ENCODE results near the gene IL23A. TPM values are rescaled to one million over a fixed set of nuclear protein-coding genes. Genes with fewer than 3 reads are reported as not detected.

IL23A gene
- total RNA-seq, 2 donors from 2014 or later = not detected

- Histone ChIP-seq H3K27ac (no peak overlapping the region), H3K4me3 (no peak overlapping the region), H3K9me3 (no peaks in the 10 kb centered on the region), H3K36me3 (no peaks in the 10 kb centered on the region), H3K27me3 (replicated peaks; ENCODE audit: insufficient read depth) (no peaks in the 10 kb centered on the region), H3K4me1 (replicated peaks) (no peaks in the 10 kb centered on the region)
- DNase-seq (ENCODE audit: low spot score) = no peak
- no peak for TF ChIP-seq POLR2A (IDR thresholded peaks at IDR 0.05)
- TF ChIP-seq POLR2AphosphoS5 (IDR thresholded peaks at IDR 0.05) = no peak
- TF ChIP-seq CTCF (IDR thresholded peaks at IDR 0.05) = no peak
- 92% methylated on average over 16 of the region's 16 CpGs for WGBS
- intact Hi-C loops (cut with DNase I) = no loop called here
Measured at GRCh38 chr12:56382611-56383010, 43.9 kb downstream of the IL23A start.

- intact Hi-C loops (cut with DNase I) = no loop called here
Measured at GRCh38 chr12:56385873-56386272, 47.2 kb downstream of the IL23A start.

DNA sequence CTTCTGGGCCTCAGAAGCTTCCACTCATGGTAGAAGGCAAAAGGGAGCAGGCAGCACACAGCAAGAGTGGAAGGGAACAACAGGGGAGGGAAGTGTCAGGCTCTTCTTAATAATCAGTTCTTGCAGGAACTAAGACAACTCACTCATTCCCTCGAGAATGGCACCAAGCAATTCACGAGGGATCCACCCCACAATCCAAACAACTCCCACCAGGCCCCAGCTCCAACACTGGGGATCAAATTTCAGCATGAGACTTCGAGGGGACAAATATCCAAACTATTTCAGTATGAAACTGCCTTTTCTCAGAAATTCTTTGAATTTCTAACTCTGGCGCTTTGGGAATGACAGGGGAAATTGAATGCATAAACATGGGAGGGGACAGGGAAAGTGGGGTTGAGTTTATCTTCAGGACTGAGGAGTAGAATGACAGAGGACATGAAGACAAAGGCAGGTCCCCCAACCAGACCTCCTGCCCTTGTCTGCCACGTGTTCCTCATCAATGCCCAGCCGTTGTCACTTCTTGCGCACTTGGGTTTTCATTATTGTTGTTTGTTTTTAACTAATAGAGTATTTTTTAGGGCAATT, 48.6 kb downstream of the IL23A start:
- no peaks in the 10 kb centered on the region for H3K36me3 ChIP-seq
- H3K4me1 ChIP-seq (replicated peaks) = no peaks in the 10 kb centered on the region
- WGBS = 35% methylated on average over 7 of the region's 7 CpGs
- H3K27me3 ChIP-seq (replicated peaks; ENCODE audit: insufficient read depth) = no peaks in the 10 kb centered on the region
- DNase-seq (ENCODE audit: low spot score) = no peak
- no peaks in the 10 kb centered on the region for H3K9me3 ChIP-seq
- intact Hi-C loops (cut with DNase I) = no loop called here
- TF ChIP-seq POLR2A (IDR thresholded peaks at IDR 0.05) (no peak), CTCF (IDR thresholded peaks at IDR 0.05) (no peak), POLR2AphosphoS5 (IDR thresholded peaks at IDR 0.05) (no peak)
- H3K27ac ChIP-seq = no peak overlapping the region
- no peak overlapping the region for H3K4me3 ChIP-seq

More at GRCh38 chr12:56385873-56386272, 47.2 kb downstream of the IL23A start:
- DNase-seq (ENCODE audit: low spot score) = no peak
- no peak overlapping the region for H3K4me3 ChIP-seq
- H3K27ac ChIP-seq = no peak overlapping the region
- H3K36me3 ChIP-seq = no peaks in the 10 kb centered on the region
- no peak for TF ChIP-seq POLR2A (IDR thresholded peaks at IDR 0.05)
- TF ChIP-seq POLR2AphosphoS5 (IDR thresholded peaks at IDR 0.05) = no peak
- TF ChIP-seq CTCF (IDR thresholded peaks at IDR 0.05) = no peak
- no peaks in the 10 kb centered on the region for H3K4me1 ChIP-seq (replicated peaks)
- WGBS = 100% methylated on average over 1 of the region's 1 CpG
- no peaks in the 10 kb centered on the region for H3K9me3 ChIP-seq
- no peaks in the 10 kb centered on the region for H3K27me3 ChIP-seq (replicated peaks; ENCODE audit: insufficient read depth)

- Histone ChIP-seq H3K4me1 (replicated peaks) (no peaks in the 10 kb centered on the region), H3K4me3 (no peak overlapping the region), H3K36me3 (no peaks in the 10 kb centered on the region), H3K9me3 (no peaks in the 10 kb centered on the region), H3K27me3 (replicated peaks; ENCODE audit: insufficient read depth) (no peaks in the 10 kb centered on the region), H3K27ac (no peak overlapping the region)
- no peak for DNase-seq (ENCODE audit: low spot score)
- WGBS = 61% methylated on average over 5 of the region's 5 CpGs
- TF ChIP-seq CTCF (IDR thresholded peaks at IDR 0.05) = no peak
- TF ChIP-seq POLR2AphosphoS5 (IDR thresholded peaks at IDR 0.05) = no peak
- no peak for TF ChIP-seq POLR2A (IDR thresholded peaks at IDR 0.05)
- intact Hi-C loops (cut with DNase I) = no loop called here
Measured at GRCh38 chr12:56389412-56389811, 50.7 kb downstream of the IL23A start.

Small RNA genes within 50 kb of the gene (small RNA-seq; reads per million reads assigned to genes)
- gene RNU7-40P = 0 reads per million in 2 donors

Other genes starting within 250 kb of the IL23A start
- 10 to 100 TPM; 75.0 to 93.3 TPM for gene PA2G4, start 234.3 kb upstream of the IL23A start, total RNA-seq
- 1,000 to 10,000 TPM; 2,549 to 4,385 TPM for gene RPL41, start 222.3 kb upstream of the IL23A start, total RNA-seq
- gene ZC3H10, start 220.6 kb upstream of the IL23A start, total RNA-seq = 1 to 10 TPM; 4.6 to 9.1 TPM
- 100 to 1,000 TPM in 1 of 2 donors, 10 to 100 TPM in 1; 66.8 to 167 TPM for gene ESYT1, start 210.6 kb upstream of the IL23A start, total RNA-seq
- 100 to 1,000 TPM in 1 of 2 donors, 10 to 100 TPM in 1; 66.4 to 203 TPM for gene MYL6B, start 186.3 kb upstream of the IL23A start, total RNA-seq
- gene MYL6, start 180.5 kb upstream of the IL23A start, total RNA-seq = 1,000 to 10,000 TPM; 1,587 to 1,792 TPM
- 100 to 1,000 TPM in 1 of 2 donors, 10 to 100 TPM in 1; 60.4 to 101 TPM for gene SMARCC2, start 149.4 kb upstream of the IL23A start, total RNA-seq
- gene RNF41, start 117.0 kb upstream of the IL23A start, total RNA-seq = 10 to 100 TPM; 74.4 to 90.4 TPM
- gene NABP2, start 114.5 kb upstream of the IL23A start, total RNA-seq = 10 to 100 TPM; 21.4 to 33.2 TPM
- not detected for gene SLC39A5, start 108.8 kb upstream of the IL23A start, total RNA-seq
- gene ANKRD52, start 80.5 kb upstream of the IL23A start, total RNA-seq = 10 to 100 TPM; 18.5 to 29.0 TPM
- 10 to 100 TPM; 15.9 to 17.6 TPM for gene COQ10A, start 71.9 kb upstream of the IL23A start, total RNA-seq
- gene CS, start 38.6 kb upstream of the IL23A start, total RNA-seq = 100 to 1,000 TPM; 106 to 110 TPM
- 100 to 1,000 TPM in 1 of 2 donors, 10 to 100 TPM in 1; 97.7 to 101 TPM for gene CNPY2, start 22.9 kb upstream of the IL23A start, total RNA-seq
- gene PAN2, start 4.9 kb upstream of the IL23A start, total RNA-seq = 10 to 100 TPM; 31.8 to 60.8 TPM
- gene STAT2, start 21.2 kb downstream of the IL23A start, total RNA-seq = 100 to 1,000 TPM in 1 of 2 donors, 10 to 100 TPM in 1; 99.8 to 128 TPM
- 1 to 10 TPM in 1 of 2 donors, under 1 TPM in 1; 0.62 to 1.1 TPM for gene APOF, start 24.0 kb downstream of the IL23A start, total RNA-seq
- gene TIMELESS, start 110.5 kb downstream of the IL23A start, total RNA-seq = 10 to 100 TPM in 1 of 2 donors, 1 to 10 TPM in 1; 8.0 to 12.3 TPM
- gene MIP, start 115.8 kb downstream of the IL23A start, total RNA-seq = not detected
- gene SPRYD4, start 129.7 kb downstream of the IL23A start, total RNA-seq = 1 to 10 TPM; 2.6 to 5.1 TPM
- 1 to 10 TPM; 4.1 to 6.6 TPM for gene GLS2, start 149.3 kb downstream of the IL23A start, total RNA-seq
- 100 to 1,000 TPM in 1 of 2 donors, 10 to 100 TPM in 1; 21.1 to 259 TPM for gene RBMS2, start 182.9 kb downstream of the IL23A start, total RNA-seq

All from prostate gland (tissue), 2 donors.